Measurements from ENCODE around the gene PSORS1C2. TPM values are rescaled to one million over a fixed set of nuclear protein-coding genes. Genes with fewer than 3 reads are reported as not detected.
"Not testable (repeated sequence)": the region's sequence is repeated elsewhere in the genome, so short reads cannot be mapped to it uniquely, and the experiment has no call there.

The PSORS1C2 gene
- total RNA-seq, 2 experiments from 2014 or later, result not detected

- Mint-ChIP-seq H3K27me3 (no peaks in the 10 kb centered on the region), H3K9me3 (ENCODE audit: low read depth) (no peaks in the 10 kb centered on the region), H3K4me1 (peaks cover 10% of the 10 kb centered on the region), H3K27ac (no peak overlapping the region), H3K36me3 (no peaks in the 10 kb centered on the region), H3K4me3 (no peak overlapping the region)
- DNase-seq (no peak), ATAC-seq (no peak)
- CTCF ChIA-PET, result no interaction called here
These were observed 34.1 kb upstream of the PSORS1C2 start for GRCh38 chr6:31172973-31173384.

- CTCF ChIA-PET, result interaction anchor here (1.2 kb wide), 1 partner anchor 40 kb away, joined by 3 read pairs; no protein-coding TSS in a partner anchor
- Mint-ChIP-seq H3K36me3 (no peaks in the 10 kb centered on the region), H3K27me3 (no peaks in the 10 kb centered on the region), H3K27ac (no peak overlapping the region), H3K4me1 (peaks cover 6% of the 10 kb centered on the region), H3K4me3 (no peak overlapping the region), H3K9me3 (ENCODE audit: low read depth) (no peaks in the 10 kb centered on the region)
- no peak for ATAC-seq
- no peak for DNase-seq
These were observed 33.4 kb upstream of the PSORS1C2 start for GRCh38 chr6:31171931-31172905.

- peaks cover 2% of the 10 kb centered on the region for H3K36me3 Mint-ChIP-seq
- CTCF ChIA-PET, result interaction anchor here (1.2 kb wide), 1 partner anchor 39 kb away, joined by 3 read pairs; no protein-coding TSS in a partner anchor
- H3K27me3 Mint-ChIP-seq, result no peaks in the 10 kb centered on the region
- H3K4me3 Mint-ChIP-seq, result no peak overlapping the region
- no peaks in the 10 kb centered on the region for H3K9me3 Mint-ChIP-seq (ENCODE audit: low read depth)
- peaks cover 5% of the 10 kb centered on the region for H3K4me1 Mint-ChIP-seq
- H3K27ac Mint-ChIP-seq, result no peak overlapping the region
- ATAC-seq (no peak), DNase-seq (no peak)
These were observed 32.3 kb upstream of the PSORS1C2 start for GRCh38 chr6:31170987-31171671.

GRCh38 chr6:31170600-31170881, 31.7 kb upstream of the PSORS1C2 start, which contains the start of gene POU5F1:
TSS of gene POU5F1 (minus strand) at chr6:31170682. CDS start at chr6:31170620, 62 bp downstream.
- DNase-seq (no peak), ATAC-seq (no peak)
- H3K4me3 Mint-ChIP-seq, result no peak within 1 kb of the TSS
- no peak within 1 kb of the TSS for H3K27ac Mint-ChIP-seq
- H3K27me3 Mint-ChIP-seq, result no peaks in the 10 kb centered on the region
- no peaks in the 10 kb centered on the region for H3K9me3 Mint-ChIP-seq (ENCODE audit: low read depth)
- CTCF ChIA-PET, result no interaction called here
- H3K36me3 Mint-ChIP-seq, result peaks cover 2% of the 10 kb centered on the region
- H3K4me1 Mint-ChIP-seq, result no peaks in the 10 kb centered on the region

GRCh38 chr6:31169858-31170599, 31.2 kb upstream of the PSORS1C2 start:
- not testable (repeated sequence) for H3K27me3 Mint-ChIP-seq; H3K27ac Mint-ChIP-seq; DNase-seq; H3K4me3 Mint-ChIP-seq; H3K36me3 Mint-ChIP-seq; ATAC-seq; H3K4me1 Mint-ChIP-seq; H3K9me3 Mint-ChIP-seq (ENCODE audit: low read depth)
- CTCF ChIA-PET, result interaction anchor here (1.1 to 1.9 kb wide), 3 partner anchors 12 to 42 kb away, joined by 3 to 7 read pairs (median 3); partner anchors contain the start of gene TCF19

- ATAC-seq (no peak), DNase-seq (no peak)
- Mint-ChIP-seq H3K27ac (no peak overlapping the region), H3K27me3 (no peaks in the 10 kb centered on the region), H3K4me1 (no peaks in the 10 kb centered on the region), H3K4me3 (no peak overlapping the region), H3K36me3 (peaks cover 2% of the 10 kb centered on the region), H3K9me3 (ENCODE audit: low read depth) (no peaks in the 10 kb centered on the region)
- CTCF ChIA-PET, result interaction anchor here (1.1 to 1.9 kb wide), 3 partner anchors 11 to 42 kb away, joined by 3 to 7 read pairs (median 3); partner anchors contain the start of gene TCF19
These were observed 30.4 kb upstream of the PSORS1C2 start for GRCh38 chr6:31169123-31169857.

GRCh38 chr6:31168606-31169005, 29.7 kb upstream of the PSORS1C2 start:
- CTCF ChIA-PET, result interaction anchor here (0.6 to 1.9 kb wide), 2 partner anchors 10 to 100 kb away, joined by 3 to 7 read pairs; partner anchors contain the start of gene TCF19
- DNase-seq (no peak), ATAC-seq (no peak)
- H3K9me3 Mint-ChIP-seq (ENCODE audit: low read depth), result no peaks in the 10 kb centered on the region
- H3K27ac Mint-ChIP-seq, result no peak overlapping the region
- H3K4me3 Mint-ChIP-seq, result no peak overlapping the region
- H3K4me1 Mint-ChIP-seq, result no peaks in the 10 kb centered on the region
- no peaks in the 10 kb centered on the region for H3K27me3 Mint-ChIP-seq
- peaks cover 3% of the 10 kb centered on the region for H3K36me3 Mint-ChIP-seq

GRCh38 chr6:31165986-31166385, 27.1 kb upstream of the PSORS1C2 start:
- Mint-ChIP-seq H3K4me3 (no peak overlapping the region), H3K9me3 (ENCODE audit: low read depth) (no peaks in the 10 kb centered on the region), H3K27ac (no peak overlapping the region), H3K36me3 (peaks cover 24% of the 10 kb centered on the region), H3K4me1 (peaks cover 20% of the 10 kb centered on the region), H3K27me3 (no peaks in the 10 kb centered on the region)
- no peak for DNase-seq
- CTCF ChIA-PET, result no interaction called here
- ATAC-seq, result no peak

- H3K9me3 Mint-ChIP-seq (ENCODE audit: low read depth); DNase-seq; H3K4me3 Mint-ChIP-seq; CTCF ChIA-PET; H3K27me3 Mint-ChIP-seq; ATAC-seq: not testable (repeated sequence)
- Mint-ChIP-seq H3K4me1 (peaks cover 24% of the 10 kb centered on the region), H3K27ac (peak overlapping the region; percentile 7), H3K36me3 (peaks cover 28% of the 10 kb centered on the region)
These were observed 26.4 kb upstream of the PSORS1C2 start for GRCh38 chr6:31165064-31165832.

GRCh38 chr6:31164475-31165063, 25.7 kb upstream of the PSORS1C2 start:
- H3K4me3 Mint-ChIP-seq; H3K9me3 Mint-ChIP-seq (ENCODE audit: low read depth); CTCF ChIA-PET; DNase-seq; ATAC-seq; H3K27me3 Mint-ChIP-seq: not testable (repeated sequence)
- Mint-ChIP-seq H3K27ac (peak overlapping the region; percentile 7), H3K4me1 (peaks cover 30% of the 10 kb centered on the region), H3K36me3 (peaks cover 33% of the 10 kb centered on the region)

GRCh38 chr6:31163922-31164321, 25.1 kb upstream of the PSORS1C2 start:
- H3K4me1 Mint-ChIP-seq, result peaks cover 32% of the 10 kb centered on the region
- no peak overlapping the region for H3K27ac Mint-ChIP-seq
- no peaks in the 10 kb centered on the region for H3K9me3 Mint-ChIP-seq (ENCODE audit: low read depth)
- CTCF ChIA-PET, result no interaction called here
- DNase-seq, result no peak
- peaks cover 39% of the 10 kb centered on the region for H3K36me3 Mint-ChIP-seq
- ATAC-seq, result no peak
- no peak overlapping the region for H3K4me3 Mint-ChIP-seq
- no peaks in the 10 kb centered on the region for H3K27me3 Mint-ChIP-seq

Data from activated CD8-positive, alpha-beta memory T cell treated with anti-CD3 and anti-CD28 coated beads, Interleukin-2, amount 10 ng/mL, durations not matched to agents 7 days and 5 days (primary cell).